Neural progenitor cell (in vitro differentiated cells): ENCODE results near the gene BICDL2.

Source experiments
- CTCF ChIP-seq: fragments of 200-600 bp; sonication (generic); IDR thresholded peaks from 2 replicates; pipeline ENCODE4 v1.5.1; 2017; ENCODE audit warnings: antibody characterized with exemption, mild to moderate bottlenecking
- EZH2phosphoT487 ChIP-seq: fragments of 200-600 bp; sonication (generic); IDR thresholded peaks from 2 replicates; pipeline ENCODE4 v1.6.1; 2017; ENCODE audit warnings: antibody characterized with exemption

DNA sequence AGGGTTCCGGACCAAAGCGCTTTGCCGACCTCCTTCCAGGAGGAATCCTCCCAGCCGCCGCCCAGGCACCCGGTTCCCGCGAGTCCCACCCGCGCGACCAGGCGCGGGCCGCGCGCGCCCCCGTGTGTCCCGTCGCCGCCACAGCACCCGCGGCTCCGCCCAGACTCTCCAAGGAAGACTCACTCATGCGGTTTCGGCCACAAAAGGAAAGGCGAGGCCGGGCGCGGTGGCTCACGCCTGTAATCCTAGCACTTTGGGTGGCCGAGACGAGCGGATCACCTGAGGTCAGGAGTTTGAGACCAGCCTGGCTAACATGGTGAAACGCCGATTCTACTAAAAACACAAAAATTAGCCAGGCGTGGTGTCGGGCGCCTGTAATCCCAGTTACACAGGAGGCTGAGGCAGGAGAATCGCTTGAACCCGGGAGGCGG lies 53.0 kb downstream of the BICDL2 start:
- TF ChIP-seq EZH2phosphoT487: no peak
- TF ChIP-seq CTCF: peak; percentile 91
